CD4-positive, alpha-beta T cell treated with Interleukin-4 for 1 hour (primary cell): ENCODE measurements around the gene VPS26C.
"Not testable (repeated sequence)": the region's sequence is repeated elsewhere in the genome, so short reads cannot be mapped to it uniquely, and the experiment has no call there.

Experiments used
- DNase-seq, 2 donors: peaks; one replicate each; pipeline ENCODE4 v3.0.0-alpha.2; 2020 to 2022

VPS26C gene

DNA sequence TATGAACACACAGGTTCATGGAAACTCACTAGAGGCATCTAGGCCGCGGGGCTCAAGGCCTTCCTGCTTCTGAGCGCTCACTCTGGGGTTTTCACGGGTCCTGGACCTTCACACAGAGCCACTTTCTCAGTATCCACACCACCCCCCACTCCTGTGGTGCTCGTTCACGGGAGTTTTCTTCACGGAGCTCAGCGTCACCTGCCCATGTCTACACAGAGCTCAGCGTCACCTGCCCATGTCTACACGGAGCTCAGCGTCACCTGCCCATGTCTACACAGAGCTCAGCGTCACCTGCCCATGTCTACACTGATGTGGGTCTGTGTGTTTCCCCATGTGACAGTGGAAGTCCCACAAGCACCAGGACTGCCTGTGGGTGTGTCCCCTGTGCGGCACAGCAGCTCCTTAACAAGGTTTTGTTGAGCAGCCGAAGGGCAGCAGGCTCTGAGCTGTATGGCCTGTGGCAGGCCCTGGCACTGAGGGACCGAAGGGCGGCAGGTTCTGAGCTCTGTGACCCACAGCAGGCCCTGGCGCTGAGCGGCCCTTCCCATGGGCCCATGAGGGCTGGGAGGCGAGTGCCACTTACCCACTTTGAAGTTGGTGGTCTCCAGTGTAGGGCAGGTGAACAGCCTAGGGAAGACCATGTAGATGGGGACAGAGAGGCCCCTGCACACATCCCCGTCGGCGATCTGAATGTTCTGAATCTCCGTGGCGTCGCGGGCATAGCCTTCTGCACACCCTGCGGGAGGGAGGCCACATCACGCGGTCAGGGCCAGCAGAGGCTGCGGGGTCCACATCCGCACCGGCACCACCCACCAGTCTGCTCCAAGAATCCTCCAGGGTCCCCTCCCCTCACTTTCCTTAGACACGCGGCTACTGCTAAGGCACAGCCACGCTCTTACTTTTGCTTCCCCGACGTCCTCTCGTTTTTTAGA, 39.8 kb downstream of the VPS26C start:
- no peak for DNase-seq

DNA sequence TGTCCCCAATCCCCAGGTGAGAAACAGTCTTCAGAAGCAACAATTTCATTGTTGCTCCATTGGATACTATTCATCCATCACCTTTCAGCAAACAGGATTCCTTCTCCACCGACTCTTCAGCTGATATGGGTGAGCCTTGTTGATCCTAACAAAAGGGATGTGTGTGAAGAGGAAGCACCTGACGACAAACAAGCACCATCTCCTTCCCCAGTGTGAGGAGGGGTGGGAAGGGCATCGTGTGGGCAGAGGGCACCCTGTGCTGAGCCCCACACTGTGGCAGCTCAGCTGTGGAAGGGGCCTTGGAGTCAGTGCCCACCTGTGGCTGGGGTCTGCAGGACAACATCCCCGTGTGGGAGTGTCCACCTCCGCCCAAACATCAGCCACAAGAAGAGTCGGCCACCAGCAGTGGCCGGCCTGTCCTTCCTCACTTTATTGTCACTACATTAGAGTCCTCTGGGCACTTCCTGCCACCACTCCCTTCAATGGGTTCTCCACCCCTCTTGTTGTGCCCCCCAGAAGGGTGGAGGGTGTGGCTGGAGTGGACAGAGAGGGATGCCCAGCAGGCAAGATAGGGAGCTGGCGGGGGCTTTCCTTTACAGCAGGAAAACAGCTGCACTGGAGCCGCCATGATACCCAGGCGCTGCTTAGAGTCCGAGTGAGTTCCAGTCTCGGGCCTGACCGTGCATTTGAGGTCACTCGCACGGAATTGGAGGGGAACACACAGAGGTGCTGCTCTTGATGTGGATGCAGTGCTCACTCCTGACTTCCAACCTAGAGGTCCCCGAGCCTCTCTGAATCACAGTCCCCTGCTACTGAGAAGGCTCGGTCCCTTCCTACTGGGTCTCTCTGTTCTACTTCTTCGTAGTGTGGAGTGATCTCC, 40.9 kb downstream of the VPS26C start:
- no peak for DNase-seq

DNA sequence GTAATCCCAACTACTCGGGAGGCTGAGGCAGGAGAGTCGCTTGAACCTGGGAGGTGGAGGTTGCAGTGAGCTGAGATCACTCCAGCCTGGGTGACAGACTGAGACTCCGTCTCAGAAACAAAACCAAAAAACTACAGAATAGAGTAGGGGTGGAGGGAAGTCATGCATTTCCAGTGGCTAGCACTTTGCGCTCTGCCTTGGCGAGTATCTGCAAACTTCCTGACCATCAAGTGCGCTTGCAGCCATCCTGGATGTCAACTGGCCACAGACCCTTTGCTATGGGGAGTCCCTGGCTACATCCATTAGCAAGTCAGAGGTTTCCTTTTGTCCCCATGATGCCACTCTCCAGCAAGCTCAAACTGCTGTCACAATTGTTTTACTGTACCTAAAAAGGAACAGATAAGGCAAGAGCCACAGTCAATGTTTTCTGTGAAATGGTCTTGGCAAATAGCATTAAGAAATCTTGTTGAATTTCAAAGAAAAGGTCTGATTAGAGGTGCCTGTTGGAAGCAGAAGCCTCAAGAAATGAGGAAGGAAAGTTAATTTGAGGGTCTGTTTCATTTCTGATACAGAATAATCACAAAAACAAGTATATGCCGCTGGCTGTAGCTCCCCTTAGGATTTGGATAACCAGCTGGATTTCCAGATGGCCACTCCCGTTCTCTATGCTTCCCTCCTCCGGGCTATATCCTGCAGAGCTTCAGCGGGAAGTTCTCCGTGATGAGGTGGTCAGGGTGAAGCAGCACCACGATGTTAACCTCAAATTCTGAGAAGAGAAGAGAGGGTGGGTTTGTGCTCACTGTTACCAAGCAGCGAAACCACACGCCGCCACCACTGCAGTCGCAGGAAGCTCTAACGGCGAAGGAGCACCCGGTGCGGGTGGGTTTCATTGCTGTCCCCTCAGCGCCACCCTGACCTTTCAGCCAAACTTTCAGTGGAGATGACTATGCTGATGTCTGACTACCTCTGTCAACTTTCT, 42.0 kb downstream of the VPS26C start:
- peak; percentile 57 to 60 for DNase-seq

DNA sequence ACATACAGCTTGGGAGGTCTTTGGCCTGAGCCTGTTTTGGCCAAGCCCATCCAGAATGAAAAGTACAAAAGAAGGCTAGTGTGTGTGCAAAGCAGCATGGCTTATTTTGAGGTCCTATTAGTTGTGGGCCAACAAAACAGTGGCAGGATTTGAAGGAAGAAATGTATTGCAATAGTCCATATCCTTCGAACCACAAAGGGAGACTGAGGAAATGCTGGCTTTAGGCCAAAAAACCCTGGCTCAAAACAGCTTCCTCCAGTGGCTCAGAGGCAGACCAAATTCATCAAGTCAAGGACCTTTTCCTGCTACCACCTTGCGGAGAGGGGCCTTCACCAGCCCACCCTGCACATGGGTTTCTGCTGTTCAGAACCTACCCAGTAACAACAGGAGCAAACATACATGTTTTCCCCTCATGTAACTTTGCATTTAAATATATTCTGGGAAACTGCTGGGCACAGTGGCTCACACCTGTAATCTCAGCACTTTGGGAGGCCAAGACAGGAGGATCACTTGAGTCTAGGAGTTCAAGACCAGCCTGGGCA, 43.3 kb downstream of the VPS26C start:
- no peak for DNase-seq

DNA sequence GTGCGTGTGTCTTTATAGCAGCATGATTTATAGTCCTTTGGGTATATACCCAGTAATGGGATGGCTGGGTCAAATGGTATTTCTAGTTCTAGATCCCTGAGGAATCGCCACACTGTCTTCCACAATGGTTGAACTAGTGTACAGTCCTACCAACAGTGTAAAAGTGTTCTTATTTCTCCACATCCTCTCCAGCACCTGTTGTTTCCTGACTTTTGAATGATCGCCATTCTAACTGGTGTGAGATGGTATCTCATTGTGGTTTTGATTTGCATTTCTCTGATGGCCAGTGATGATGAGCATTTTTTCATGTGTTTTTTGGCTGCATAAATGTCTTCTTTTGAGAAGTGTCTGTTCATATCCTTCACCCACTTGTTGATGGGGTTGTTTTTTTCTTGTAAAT, 44.9 kb downstream of the VPS26C start:
- DNase-seq, result not testable (repeated sequence)

DNA sequence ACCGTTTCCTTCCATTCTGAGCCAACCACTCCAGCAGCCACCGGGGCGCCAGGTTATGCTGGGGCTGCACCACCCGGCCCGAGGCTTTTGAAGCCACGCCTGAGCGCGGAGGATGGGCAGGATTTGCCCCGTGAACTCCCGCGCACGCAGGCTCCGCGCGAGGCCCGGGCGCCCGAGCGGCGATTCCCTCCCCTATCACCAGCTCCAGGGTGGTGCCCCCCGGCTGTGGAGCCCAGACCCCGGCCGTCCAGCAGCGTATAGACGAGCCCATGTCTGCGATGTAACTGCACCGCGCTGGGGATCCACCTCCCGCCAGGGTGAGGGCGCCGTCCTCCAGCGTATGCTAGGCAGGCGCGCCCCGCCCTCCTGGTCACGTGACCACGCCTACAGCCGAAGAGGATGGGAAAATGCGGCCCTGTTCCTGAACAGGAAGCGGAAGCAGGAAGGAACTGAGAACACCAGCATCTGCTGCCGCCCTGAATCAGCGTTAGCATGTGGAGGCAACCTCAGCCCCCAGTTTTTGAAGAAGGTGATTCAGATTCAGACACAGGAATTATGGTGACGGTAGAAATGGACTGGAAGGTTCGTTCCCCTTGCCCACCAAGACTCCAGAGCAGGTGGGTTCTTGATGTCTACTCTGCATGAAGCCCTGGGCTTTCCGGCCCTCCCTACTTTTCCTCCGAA, 46.0 kb downstream of the VPS26C start:
- DNase-seq, result peak; percentile 91 to 93

DNA sequence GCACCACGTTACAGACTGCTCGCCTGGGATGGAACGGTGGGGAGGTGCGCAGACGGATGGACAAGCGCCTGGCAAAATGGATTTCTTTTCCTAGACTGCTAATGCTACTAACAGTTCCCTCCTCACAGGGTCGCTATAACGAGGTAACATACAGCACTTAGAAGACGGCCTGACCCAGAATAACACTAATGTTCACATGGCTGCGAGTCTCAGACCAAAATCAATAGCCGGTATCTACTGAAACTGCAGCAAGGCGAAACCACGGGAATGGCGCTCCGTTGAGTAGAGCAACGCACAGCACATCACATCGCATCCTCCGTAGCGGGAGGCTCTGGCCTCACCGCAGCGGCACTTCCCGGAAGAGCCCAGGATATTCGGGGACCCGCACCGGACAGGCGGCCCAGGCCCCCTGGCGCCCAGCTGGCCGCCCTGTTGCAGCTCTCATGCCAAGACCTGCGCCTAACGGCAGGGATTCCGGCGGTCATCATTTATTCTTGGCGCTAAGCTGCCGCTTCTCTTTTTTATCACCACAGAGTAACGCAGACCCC, 46.6 kb downstream of the VPS26C start:
- DNase-seq, result peak; percentile 20 to 36

DNA sequence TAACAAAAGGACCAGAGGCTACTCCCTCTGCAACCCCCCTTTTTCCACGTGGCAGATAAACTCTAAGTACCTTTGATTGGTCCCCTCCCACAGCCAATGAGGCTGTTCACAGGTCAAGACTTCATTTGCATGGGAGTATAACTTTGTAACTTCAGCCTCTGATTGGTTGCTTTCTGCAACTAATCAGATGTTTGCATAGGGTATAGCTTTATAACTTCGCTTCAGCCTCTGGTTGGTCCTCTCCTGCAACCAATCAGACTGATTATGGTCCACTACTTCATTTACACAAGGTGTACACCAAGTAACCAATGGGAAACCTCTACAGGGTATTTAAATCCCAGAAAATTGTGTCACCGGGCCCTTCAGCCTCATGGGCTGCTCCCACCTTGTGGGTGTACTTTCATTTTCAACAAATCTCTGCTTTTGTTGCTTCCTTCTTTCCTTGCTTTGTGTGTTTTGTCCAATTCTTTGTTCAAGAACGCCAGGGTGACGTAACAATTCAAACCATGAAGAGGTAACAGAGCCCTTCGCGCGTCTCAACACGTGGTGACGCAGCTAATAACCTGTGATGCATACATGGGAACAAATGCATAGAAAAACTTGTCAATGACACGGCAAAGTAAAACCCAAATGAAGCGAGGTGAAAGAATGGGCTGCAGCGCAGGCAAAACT, 47.2 kb downstream of the VPS26C start:
- peak; percentile 37 to 38 for DNase-seq

DNA sequence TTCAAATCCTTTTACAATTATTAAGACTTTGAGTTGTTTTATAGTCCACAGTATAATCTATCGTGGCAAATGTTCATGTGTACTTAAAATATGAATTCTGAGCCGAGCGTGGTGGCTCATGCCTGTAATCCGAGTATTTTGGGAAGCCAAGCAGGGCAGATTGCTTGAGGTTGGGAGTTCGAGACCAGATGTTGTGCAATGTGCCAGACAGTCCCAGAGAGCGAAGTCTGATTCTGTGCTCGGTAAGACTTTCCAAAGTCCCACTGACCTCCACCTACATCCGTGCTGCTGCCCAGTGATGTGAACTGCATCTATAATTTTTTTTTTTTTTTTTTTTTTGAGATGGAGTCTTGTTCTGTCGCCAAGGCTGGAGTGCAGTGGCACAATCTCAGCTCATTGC, 52.2 kb downstream of the VPS26C start:
- no peak for DNase-seq

DNA sequence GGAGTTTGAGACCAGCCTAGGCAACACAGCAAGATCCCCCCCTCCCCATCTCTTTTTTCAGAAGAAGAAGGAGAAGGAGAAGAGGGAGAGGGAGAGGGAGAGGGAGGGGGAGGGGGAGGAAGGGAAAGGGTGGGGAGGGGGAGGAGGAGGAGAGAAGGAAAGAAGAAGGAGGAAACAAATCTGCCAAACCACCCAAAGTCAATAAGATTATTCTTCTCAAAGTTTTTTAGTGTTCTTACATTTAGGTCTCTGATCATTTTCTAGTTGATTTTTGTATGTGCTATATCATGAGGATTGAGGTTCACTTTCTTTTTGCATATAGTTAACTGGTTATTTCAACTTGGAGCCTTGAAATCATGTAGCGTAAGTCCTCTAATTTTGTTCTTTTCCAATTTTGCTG, 56.3 kb downstream of the VPS26C start:
- DNase-seq, result no peak

DNA sequence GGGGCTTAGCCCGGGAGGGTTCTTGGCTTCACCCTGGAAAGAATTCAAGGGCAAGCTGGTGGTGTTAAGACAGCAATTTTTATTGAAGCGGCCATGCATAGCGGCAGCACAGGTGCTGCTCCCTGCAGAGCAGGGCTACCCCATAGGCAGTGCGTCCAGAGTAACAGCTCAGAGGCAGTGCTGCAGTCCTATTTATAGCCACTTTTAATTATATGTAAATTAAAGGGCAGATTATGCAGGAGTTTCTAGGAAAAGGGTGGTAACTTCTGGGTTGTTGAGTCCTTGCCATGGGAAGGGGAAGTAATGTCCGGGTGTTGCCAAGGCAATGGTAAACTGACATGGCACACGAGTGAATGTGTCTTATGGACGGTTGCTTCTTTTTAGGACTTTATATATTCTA, 57.0 kb downstream of the VPS26C start:
- DNase-seq, result no peak

DNA sequence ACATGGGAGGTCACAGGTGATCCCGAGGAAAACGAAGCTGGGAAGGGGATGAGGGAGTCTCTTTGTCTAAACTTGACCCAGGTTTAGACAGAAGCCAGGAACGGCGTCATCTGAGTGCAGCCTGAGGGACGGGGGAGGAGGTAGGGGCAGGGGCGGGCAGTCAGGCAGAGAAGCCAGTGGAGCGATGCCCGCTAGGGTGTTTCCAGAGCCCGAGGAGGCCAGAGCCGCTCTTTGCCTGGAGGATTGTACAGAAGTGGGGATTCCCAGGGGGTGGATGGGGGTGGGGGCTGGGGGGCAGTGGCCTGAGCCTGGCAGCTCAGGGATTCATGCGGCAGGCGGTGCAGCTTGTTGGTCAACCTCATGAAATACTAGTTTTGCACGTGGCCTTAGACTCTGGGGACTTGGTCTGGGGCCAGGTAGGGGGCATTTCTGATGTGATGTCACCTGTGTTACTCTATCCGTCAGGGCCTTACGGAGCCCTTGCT, 58.4 kb downstream of the VPS26C start:
- DNase-seq, result peak in 1 of 2 donors; percentile 40

DNA sequence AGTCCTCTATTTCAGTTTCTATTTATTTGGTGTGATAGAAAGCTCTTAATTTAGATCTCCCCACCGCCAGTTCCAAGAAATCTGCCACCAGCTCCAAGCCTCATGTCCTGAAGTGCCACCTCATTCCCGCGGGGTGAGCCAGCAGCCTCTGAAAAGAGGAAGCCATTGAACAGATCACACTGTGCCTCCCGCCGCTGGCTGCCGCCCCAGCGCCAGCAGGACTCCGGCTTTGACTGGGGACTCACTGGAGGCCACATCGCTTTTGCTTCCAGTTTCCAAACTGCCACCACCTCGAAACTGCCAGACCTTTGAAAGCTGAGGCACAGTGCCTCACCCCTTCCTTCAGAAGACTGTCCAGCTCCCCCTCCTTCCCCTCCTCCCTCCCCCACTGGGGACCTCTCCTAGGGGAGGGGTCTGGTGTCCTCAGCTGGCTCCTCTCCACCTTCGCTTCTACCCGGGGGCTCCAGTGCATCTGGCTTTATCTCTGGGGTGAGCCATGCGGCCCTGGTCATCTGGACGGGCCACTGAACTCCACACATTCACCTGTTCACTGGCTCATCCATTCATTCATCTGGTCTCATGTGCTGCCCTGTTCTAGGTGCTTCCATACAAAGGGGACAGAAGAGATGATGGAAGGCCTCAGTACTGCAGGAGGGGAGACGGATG, 58.9 kb downstream of the VPS26C start:
- DNase-seq, result peak; percentile 8 to 70

DNA sequence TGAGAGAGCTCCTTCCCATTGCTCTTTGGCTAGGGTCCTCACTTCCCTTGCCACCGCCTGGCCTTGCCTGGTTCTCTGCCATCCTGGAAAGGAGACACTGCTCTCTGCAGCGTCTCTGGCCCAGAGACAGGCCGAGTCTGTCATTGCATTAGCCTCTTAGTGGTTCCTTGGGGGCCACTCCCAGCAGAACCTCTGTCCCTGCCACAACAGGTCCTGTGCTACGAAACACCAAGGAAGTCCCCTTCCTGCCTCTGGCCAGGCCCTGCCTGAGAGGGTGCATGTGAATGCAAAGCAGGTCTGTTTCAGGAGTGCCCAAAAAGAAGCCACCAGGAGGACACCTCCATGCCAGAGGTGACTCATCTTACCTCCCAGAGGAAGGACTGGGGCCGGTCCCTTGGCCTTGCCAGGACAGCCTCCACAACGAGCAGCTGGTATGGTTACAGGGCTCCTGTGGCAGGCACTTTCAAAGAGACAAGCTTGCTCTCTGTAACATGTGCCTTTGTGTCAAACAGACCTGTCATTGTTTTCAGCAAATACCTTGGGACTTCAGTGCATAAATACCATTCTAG, 59.6 kb downstream of the VPS26C start:
- no peak for DNase-seq

DNA sequence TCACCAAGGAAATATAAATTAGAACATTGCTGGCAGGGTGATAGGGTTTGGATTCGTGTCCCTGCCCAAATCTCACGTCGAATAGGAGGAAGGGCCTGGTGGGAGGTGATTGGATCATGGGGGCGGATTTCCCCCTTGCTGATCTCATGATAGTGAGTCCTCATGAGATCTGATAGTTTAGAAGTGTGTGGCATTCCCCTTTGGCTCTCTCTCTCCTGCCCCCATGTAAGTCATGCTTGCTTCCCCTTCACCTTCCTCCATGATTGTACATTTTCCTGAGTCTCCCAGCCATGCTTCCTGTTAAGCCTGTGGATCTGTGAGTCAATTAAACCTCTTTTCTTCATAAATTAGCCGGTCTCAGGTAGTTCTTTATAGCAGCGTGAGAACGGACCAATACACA, 60.6 kb downstream of the VPS26C start:
- DNase-seq, result no peak

DNA sequence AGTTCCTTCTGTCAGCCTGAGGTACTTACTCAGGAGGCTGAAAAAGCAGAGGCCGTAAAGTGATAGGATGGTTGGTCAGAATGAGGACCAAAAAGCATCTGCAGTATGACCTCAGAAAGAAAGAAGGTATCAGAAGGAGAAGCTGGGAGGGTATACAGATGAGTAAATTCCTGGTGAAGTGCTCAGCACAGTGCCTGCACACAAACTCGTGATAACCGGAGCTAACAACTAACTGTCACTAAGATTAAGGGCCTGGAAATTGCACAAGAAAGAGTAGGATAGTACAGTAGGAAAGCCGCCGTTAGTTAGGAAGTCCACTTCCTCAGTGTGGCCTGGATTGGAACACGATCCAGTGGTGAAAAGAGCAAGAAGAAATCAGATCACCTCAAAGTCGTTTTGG, 62.6 kb downstream of the VPS26C start:
- DNase-seq, result no peak

DNA sequence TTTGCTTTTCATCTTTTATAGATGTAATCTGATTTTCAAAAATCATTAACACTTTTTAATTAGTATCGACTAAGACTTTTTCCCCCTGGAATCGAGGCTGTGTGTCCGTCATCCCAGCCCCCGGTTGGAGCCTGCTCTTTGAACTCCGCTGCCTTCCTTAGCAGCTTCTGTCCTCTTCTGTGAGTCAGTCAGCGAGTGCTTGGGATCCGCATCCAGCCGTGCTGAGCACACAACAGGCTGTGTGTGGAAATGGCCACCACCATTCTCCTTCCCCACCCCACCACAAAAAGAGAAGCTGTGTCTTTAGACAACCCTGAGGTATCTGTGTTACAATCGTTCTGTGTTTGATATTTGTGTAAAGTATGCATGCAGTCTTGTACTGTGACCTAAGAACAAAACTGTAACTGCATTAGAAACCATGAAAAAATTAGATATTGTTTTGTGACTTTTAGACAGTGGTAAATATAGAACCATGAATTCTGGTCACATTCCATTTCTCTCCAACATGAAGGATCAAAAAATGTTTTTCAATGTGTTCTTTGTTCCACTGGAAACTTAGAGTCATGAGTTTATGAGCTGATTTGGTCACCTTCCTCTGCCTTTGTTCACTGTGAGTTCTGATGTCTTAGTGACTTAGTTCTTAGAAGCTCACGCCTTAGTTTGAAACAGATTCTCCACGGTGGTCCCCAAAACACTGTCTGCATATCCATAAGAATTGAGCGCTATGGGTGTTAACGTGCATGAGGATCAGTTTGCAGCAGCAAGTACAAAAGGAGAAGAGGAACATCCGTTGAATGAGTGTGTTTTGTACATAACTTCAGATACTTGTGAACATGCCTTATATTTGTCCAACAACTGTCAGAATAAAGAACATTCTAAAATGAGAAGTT, 64.7 kb downstream of the VPS26C start:
- DNase-seq, result no peak

DNA sequence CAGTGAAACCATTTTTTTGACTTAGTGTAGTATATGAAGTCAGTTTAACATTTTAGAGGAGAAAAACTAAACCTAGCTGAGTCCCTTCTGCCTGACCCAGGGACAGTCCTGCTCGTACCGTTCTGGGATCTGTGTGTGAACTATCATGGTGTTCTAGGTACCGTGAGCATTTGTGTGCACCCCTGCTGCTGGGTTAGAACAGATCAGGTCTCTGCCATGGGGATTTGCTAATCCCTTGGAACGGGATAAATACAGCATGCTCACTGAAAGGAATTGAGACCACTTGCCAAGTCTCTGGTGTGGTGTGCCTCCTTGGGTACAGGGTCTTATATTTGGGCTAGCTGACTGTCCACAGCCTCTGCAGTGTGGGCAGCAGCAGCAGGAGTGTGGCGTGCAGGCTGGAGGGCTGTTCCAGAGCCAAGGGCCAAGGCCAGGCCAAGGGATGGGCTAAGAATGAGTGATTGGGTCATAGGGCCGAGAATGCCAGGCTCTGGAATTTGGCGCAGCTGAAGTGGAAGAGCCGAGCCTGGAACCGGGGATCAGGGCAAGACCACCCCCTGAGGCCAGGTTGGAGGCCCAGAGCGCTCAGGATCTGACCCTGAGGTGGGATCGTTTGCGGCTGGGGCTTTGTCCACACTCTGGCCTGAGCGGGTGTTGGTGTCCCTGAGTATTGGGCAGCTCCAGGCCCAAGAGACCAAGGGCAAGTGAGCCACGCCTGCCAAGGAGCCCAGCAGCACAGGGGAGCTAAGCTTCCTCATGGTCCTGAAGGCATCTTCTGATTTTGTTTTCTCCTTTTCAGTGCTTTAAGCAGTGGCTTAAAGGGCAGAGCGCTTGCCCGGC, 66.3 kb downstream of the VPS26C start:
- DNase-seq, result no peak
